Gastrocnemius medialis (tissue), 4 donors: Measurements from ENCODE around the gene HIVEP3. TPM values are rescaled to one million over a fixed set of nuclear protein-coding genes. Genes with fewer than 3 reads are reported as not detected.

Experiments used
- ATAC-seq, 2 donors: fragments of 150-250 bp; one replicate each; pipeline ENCODE4 v1.9.1; 2016
- DNase-seq, 2 donors: peaks; one replicate each; pipeline ENCODE4 v3.0.0-alpha.2; 2019
- H3K27ac ChIP-seq, 4 donors: fragments of 200-600 bp; sonication (generic); 1 replicate in 1 of 4; 2 replicates in 3 of 4; pipeline ENCODE4 v1.5.1; 2016 to 2018; ENCODE audit warnings: mild to moderate bottlenecking in 2 of 4, moderate library complexity in 1 of 4
- H3K27me3 ChIP-seq, 3 donors: fragments of 200-600 bp; sonication (generic) in 2 of 3; 1 replicate in 1 of 3; 2 replicates in 2 of 3; pipeline versions ENCODE4 v1.5.1 to v1.6.0; 2016 to 2019; ENCODE audit warnings: mild to moderate bottlenecking in 1 of 3, moderate library complexity in 1 of 3
- H3K36me3 ChIP-seq, 2 donors: fragments of 200-600 bp; sonication (generic) in 1 of 2; one replicate each; pipeline ENCODE4 v1.5.1; 2017 to 2018
- H3K4me1 ChIP-seq, 2 donors: fragments of 200-600 bp; sonication (generic) in 1 of 2; one replicate each; pipeline ENCODE4 v1.5.1; 2016 to 2017; ENCODE audit warnings: mild to moderate bottlenecking in 2 of 2
- H3K4me3 ChIP-seq, 4 donors: fragments of 200-600 bp; sonication (generic) in 3 of 4; 1 replicate in 1 of 4; 2 replicates in 3 of 4; pipeline ENCODE4 v1.5.1; 2016 to 2019; ENCODE audit warnings: mild to moderate bottlenecking in 2 of 4
- H3K9me3 ChIP-seq, 3 donors: fragments of 200-600 bp; sonication (generic) in 2 of 3; 1 replicate in 1 of 3; 2 replicates in 2 of 3; pipeline ENCODE4 v1.5.1; 2016 to 2019
- POLR2A ChIP-seq, 2 donors: fragments of 450-650 bp; IDR thresholded peaks; one replicate each; pipeline ENCODE4 v1.6.1; 2017; ENCODE audit warnings: antibody characterized with exemption in 2 of 2, mild to moderate bottlenecking in 2 of 2, moderate library complexity in 2 of 2
- in situ Hi-C, 4 donors: fragments of 200-750 bp; cut with MboI; loops; one replicate each; pipeline versions ENCODE4 v1.15.0 to v1.8.0; 2017; ENCODE audit warnings: low sequenced_read_pairs in 4 of 4
- intact Hi-C: fragments of 100-400 bp; cut with DNase I; formaldehyde crosslinking; loops from one replicate; pipeline ENCODE4 v1.15.1; 2023; ENCODE audit warnings: low total_unique reads
- total RNA-seq, 4 donors: library from RNA; depleted of rRNA; stranded (reverse); fragments of >200 nt; gene quantifications; one replicate each; pipeline versions ENCODE4 v1.1.0 to v1.2.3, GENCODE V29; 2016
- TF ChIP-seq, protein P1 (sequence below), 5 experiments: fragments of 450-650 bp in 3 of 5; fragments of 200-600 bp in 2 of 5; sonication (generic) in 2 of 5; IDR thresholded peaks in 4 of 5; conservative IDR thresholded peaks in 1 of 5; 1 replicate in 4 of 5; 2 replicates in 1 of 5; pipeline ENCODE4 v1.5.1; 2016 to 2019; ENCODE audit warnings: antibody characterized with exemption in 5 of 5, mild to moderate bottlenecking in 3 of 5, moderate library complexity in 3 of 5

Gene HIVEP3
- total RNA-seq, 4 donors from 2014 or later: 0.80 to 1.8 (median 1.3) TPM

DNA sequence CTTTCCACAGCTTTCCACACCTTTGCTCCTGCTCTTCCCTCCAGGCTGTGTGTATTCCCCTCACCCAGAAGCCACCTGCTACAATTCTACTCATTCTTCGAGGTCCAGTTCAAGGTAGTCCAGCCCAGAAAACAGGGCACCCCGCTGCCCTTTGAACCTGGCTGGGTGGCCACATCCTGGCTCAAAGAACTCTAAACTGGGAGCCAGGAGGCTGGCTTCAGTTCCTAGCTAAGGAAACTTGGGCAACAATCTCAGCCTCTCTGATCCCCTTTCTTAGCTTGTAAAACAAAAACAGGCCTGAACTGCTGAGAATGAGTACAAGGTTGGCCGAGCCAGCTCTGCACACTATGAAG, 438.9 kb downstream of the HIVEP3 start:
- intact Hi-C loops: no loop called here
- Histone ChIP-seq H3K27ac (no peak overlapping the region), H3K9me3 (no peaks in the 10 kb centered on the region), H3K4me3 (no peak overlapping the region), H3K36me3 (no peaks in the 10 kb centered on the region), H3K4me1 (peaks cover 37 to 45% of the 10 kb centered on the region in 2 donors), H3K27me3 (no peaks in the 10 kb centered on the region)
- no peak for DNase-seq
- TF ChIP-seq, protein P1, sequence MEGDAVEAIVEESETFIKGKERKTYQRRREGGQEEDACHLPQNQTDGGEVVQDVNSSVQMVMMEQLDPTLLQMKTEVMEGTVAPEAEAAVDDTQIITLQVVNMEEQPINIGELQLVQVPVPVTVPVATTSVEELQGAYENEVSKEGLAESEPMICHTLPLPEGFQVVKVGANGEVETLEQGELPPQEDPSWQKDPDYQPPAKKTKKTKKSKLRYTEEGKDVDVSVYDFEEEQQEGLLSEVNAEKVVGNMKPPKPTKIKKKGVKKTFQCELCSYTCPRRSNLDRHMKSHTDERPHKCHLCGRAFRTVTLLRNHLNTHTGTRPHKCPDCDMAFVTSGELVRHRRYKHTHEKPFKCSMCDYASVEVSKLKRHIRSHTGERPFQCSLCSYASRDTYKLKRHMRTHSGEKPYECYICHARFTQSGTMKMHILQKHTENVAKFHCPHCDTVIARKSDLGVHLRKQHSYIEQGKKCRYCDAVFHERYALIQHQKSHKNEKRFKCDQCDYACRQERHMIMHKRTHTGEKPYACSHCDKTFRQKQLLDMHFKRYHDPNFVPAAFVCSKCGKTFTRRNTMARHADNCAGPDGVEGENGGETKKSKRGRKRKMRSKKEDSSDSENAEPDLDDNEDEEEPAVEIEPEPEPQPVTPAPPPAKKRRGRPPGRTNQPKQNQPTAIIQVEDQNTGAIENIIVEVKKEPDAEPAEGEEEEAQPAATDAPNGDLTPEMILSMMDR (IDR thresholded peaks at IDR 0.05 in 4 of 5, conservative IDR thresholded peaks at IDR 0.05 in 1 of 5): no peak
- TF ChIP-seq POLR2A (IDR thresholded peaks at IDR 0.05): no peak
- no peak for ATAC-seq
- in situ Hi-C loops: no loop called here

DNA sequence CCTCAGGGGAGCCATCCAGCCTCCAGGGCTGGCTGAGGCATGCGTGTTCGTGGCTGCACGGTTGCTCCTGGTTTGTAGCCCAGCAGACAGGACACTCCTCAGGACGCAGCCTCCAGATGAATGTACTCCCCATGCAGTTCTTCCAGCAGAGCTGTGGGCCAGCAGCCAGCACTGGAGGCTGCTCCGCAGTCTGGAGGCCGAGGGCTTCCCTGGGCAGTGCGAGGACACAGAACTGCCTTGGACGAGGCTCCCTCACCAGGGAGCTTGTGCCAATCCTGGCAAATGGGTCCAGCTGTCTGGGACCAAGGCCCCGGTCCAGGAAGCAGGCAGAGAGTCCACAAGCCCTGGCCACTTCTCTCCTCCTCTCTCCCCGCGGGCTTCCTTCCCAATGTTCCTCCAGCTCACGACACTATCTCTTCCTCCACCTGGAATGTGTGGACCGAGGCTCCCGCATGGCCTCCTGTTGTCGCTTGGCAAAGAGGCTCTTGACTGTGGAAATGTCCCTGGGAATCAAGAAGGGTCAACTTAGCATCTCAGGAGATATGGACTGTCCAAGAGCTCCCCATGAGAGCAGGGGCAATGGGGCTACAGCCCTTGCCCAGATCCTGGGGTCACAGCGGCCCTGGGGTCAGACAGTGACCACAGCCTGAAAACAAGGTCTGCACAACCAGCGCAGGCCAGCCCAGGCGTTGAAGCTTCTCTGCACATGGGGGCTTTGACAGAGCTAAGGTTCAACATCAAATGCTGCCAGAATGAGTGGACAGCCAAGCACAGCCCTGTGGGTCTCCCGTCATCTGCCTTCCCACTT, 439.5 kb downstream of the HIVEP3 start:
- no peaks in the 10 kb centered on the region for H3K36me3 ChIP-seq
- H3K27ac ChIP-seq: peak overlapping the region in 1 of 4 donors; percentile 20
- peaks cover 41 to 45% of the 10 kb centered on the region in 2 donors for H3K4me1 ChIP-seq
- no peak overlapping the region for H3K4me3 ChIP-seq
- ATAC-seq: no peak
- no peak for DNase-seq
- no peaks in the 10 kb centered on the region for H3K27me3 ChIP-seq
- intact Hi-C loops: no loop called here
- in situ Hi-C loops: no loop called here
- H3K9me3 ChIP-seq: no peaks in the 10 kb centered on the region
- TF ChIP-seq, protein P1 (IDR thresholded peaks at IDR 0.05 in 4 of 5, conservative IDR thresholded peaks at IDR 0.05 in 1 of 5): no peak
- TF ChIP-seq POLR2A (IDR thresholded peaks at IDR 0.05): no peak

DNA sequence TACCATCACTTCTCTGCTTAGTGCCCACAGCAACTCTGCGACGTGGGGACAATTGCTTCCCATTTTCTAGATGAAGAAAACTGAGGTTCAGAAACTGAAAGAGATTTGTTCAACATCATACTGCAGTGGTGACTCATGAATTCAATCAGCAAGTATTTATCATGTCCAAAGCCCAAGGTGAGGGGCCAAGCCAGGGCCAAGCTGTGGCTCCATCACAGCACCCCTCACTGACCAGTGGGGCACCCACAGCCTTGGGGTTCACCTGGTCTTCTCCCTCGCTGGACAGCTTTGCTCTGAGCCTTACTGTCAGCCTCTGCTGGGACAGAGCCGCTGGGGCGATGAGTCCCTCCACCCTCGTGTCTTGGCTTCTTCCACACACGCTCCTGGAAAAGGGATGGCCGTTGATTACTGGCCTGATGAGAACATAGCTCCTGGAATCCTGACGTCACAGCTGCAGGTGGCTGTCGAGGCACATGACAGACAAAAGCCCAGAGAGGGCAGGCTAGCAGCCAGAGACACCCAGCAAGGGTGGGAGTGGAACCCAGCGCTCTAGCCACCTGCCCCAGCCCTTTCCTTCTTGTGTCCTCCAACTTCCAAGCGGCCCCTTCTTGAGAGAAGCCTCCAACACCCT, 440.5 kb downstream of the HIVEP3 start:
- ATAC-seq (no peak), DNase-seq (no peak)
- Histone ChIP-seq H3K4me3 (no peak overlapping the region), H3K4me1 (peaks cover 31 to 38% of the 10 kb centered on the region in 2 donors), H3K36me3 (no peaks in the 10 kb centered on the region), H3K9me3 (no peaks in the 10 kb centered on the region), H3K27ac (no peak overlapping the region), H3K27me3 (no peaks in the 10 kb centered on the region)
- intact Hi-C loops (no loop called here), in situ Hi-C loops (no loop called here)
- no peak for TF ChIP-seq POLR2A (IDR thresholded peaks at IDR 0.05)
- TF ChIP-seq, protein P1 (IDR thresholded peaks at IDR 0.05 in 4 of 5, conservative IDR thresholded peaks at IDR 0.05 in 1 of 5): no peak

DNA sequence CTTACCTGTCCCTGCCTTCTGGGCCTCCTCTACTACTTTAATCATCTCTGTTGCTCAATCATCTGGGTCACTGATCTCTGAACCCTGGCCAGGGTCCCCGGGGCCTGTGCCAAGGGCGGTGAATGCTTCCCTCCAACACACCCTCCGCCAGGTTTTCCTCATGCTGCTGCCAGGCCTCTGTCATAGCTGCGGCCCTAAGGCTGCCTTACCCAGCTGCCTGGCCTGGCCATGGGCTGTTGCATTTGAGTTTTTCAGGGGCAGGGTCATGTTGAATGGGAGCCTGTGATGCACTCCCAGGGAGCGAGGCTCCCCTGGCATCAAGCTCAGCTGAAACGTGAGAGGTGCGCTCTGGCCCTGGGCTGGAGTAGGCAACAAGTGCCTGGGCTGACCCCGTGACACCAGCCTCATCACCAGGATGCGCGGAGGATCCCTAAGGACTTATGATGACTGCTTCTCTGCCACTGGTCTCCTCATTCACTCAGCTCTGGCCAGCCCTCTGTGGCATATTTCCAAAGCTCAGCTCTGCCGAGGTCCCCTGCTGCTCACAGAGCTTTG, 441.8 kb downstream of the HIVEP3 start:
- intact Hi-C loops: no loop called here
- in situ Hi-C loops: no loop called here
- Histone ChIP-seq H3K4me3 (no peak overlapping the region), H3K27me3 (no peaks in the 10 kb centered on the region), H3K36me3 (no peaks in the 10 kb centered on the region), H3K4me1 (peaks cover 24 to 29% of the 10 kb centered on the region in 2 donors), H3K27ac (no peak overlapping the region), H3K9me3 (no peaks in the 10 kb centered on the region)
- peak in 1 of 2 donors; percentile 28 for ATAC-seq
- no peak for TF ChIP-seq POLR2A (IDR thresholded peaks at IDR 0.05)
- TF ChIP-seq, protein P1 (IDR thresholded peaks at IDR 0.05 in 4 of 5, conservative IDR thresholded peaks at IDR 0.05 in 1 of 5): no peak
- peak in 1 of 2 donors; percentile 46 for DNase-seq
